Effector CD4-positive, alpha-beta T cell (primary cell): Measurements from ENCODE around the gene MROH7.

Experiments
- DNase-seq: peaks from one replicate; pipeline ENCODE4 v3.0.0-alpha.2; 2020

The MROH7 gene

DNA sequence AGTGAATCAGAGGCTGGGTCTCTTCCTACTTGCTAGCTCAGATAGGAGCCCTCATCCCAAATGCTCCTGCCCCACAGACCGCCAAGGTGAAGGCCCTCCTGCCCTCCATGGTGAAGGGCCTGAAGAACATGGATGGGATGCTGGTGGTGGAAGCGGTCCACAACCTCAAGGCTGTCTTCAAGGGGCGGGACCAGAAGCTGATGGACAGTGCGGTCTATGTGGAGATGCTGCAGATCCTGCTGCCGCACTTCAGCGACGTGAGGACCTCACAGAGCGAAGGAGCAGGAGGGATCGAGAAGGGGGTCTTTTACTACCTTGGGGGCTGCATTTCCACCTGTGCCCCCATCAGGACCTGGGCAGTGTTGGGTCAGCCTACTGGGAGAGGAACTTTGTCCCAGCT lies 59.5 kb downstream of the MROH7 start:
- DNase-seq, result no peak

DNA sequence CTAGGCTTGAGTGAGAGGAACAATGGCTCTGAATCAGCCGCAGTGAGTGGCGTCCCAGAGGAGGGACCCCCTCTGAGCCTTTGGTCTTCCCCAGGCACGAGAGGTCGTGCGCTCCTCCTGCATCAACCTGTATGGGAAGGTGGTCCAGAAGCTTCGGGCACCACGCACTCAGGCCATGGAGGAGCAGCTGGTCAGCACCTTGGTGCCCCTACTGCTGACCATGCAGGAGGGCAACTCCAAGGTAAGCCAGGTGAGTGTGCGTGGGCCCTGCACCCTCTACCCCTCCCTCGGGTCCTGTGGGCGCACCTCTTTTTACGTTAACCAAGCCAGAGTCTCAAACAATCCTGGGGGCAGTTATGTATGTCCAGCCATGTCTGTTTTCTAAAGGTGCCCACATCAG lies 60.4 kb downstream of the MROH7 start:
- no peak for DNase-seq

DNA sequence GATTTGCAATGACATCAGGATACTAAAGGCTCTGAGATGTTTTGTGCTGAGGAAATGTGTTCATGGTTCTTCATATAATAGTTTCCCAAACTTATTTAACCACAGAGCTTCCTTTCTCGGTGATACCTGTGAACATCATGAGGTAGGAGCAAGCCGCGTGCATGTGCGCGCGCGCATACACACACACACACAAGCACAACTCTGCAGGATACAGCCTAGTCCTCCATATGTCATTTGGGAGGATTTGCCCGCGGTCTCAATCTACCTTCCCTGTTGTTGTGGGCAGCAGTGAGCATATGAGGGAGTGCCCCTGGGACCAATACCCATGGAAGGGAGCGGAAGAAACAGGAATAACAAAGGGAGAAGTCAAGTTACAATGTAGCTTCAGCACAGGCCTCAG lies 61.9 kb downstream of the MROH7 start:
- DNase-seq, result no peak

DNA sequence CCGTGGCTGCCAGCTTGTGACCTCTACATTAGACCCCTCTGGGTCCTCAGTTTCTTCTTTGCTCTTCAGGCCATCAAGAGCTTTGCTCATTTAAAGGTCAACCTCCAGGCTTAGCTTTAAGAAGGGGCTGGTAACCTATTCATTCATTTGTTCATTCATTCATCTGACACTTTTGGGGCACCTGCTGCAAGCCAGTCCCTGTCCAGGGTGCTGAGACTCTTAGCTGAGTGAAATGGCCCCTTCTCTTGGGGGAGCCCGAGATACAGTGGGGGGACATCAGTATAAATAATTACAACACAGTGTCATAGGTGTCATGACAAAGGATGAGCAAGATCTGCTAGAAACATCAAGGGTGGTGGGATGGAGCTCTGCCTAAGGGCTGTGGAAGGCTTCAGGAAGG lies 63.6 kb downstream of the MROH7 start:
- DNase-seq, result no peak

DNA sequence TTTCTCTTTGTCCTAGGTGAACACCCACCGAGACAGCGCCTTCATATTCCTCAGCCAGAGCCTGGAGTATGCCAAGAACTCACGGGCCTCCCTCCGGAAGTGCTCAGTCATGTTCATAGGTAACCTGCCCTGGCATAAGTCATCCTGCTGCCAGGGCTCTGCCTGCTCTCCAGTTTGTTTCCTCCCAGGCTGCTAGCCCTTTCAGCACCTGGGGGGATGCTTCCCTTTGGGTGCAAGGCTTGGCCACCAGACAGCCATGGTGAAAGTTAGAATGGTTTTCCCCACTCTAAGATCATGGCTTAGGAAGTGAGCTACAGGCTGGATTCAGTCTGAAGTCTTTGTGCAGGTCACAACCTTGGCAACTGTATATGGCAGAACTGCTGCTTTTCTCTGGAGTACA lies 64.8 kb downstream of the MROH7 start:
- no peak for DNase-seq

DNA sequence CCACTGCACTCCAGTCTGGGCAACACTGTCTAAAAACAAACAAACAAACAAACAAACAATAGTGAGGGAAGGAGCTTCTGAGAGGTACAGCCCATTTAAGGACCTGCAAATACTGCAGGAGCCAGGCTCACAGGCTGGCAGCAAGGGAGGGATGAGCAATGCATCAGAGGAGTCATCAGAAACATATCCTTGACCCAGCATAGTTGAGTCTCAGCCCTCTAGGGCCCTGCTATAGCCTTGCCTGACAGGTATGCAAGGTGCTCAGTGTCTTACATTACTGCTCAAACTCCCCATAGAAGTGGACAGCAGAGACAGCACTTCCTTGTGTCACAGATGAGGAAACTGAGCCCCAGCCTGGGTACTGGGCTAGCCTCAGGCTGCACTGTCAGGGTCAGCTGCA lies 66.8 kb downstream of the MROH7 start:
- DNase-seq, result no peak

DNA sequence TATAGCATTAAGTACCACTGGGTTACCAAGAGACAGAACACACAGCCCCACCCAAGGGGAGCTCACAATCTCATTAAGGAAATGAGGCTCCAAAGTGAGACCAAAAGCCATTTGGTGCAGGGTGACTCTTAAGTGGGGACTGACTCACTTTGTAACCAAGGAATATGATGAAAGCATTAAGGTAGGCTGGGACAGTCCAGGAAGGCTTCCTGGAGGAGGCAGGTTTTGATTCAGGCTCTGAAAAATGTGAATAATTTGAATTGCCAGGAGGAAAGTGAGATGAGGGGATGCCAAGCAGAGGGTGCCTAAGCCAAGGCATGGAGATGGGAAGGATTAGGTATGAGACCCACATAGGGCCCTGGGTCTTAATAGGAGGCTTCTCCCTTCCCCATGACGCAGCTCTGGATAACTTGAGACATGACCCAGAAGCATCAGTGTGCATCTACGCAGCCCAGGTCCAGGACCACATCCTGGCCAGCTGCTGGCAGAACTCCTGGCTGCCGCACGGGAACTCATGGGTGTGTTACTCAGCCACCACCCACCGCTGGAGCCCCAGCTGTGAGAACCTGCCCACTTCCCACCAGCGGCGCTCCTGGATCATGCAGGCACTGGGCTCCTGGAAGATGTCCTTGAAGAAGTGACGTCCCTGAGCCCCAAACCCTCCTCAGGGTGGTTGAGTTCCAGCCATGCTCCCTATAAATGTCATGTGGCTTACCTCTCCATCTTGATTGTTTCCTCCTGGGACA lies 68.1 kb downstream of the MROH7 start:
- no peak for DNase-seq

DNA sequence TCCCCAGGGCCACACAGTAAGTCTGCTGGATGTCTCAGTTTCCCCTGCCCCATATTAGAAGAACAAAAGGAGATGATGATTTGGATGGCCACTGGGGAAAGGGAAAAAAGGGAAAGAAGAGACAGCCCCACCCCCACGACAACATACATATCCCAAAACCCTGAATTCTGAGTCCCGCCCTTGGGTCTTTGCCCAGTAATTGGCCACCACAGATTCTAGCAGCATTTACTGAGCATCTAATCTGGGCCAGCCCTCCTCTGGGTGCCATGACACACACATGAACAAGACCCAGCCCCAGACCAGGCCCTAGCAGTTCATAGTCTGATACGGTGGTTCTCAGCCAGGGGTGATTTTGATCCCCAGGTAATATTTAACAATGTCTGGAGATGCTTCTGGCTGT lies 68.8 kb downstream of the MROH7 start:
- no peak for DNase-seq

DNA sequence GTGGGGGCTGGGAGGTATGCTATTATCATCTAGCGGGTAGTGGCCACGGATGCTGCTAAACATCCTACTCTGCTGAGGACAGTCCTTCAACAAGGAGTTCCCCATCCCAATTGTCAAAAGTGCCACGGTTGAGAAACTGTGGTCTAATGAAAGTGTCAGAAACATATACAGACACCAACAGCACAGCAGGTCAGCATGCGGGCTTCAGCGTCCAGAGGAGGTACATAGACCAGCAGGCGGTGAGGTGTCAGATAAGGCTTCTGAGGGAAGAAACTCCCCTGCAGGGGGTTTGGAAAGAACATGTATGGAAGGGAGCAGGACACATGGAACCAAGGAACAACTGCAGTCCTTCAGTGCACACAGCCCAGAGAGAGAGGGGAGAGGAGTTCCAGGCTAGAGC lies 69.3 kb downstream of the MROH7 start:
- DNase-seq, result no peak

DNA sequence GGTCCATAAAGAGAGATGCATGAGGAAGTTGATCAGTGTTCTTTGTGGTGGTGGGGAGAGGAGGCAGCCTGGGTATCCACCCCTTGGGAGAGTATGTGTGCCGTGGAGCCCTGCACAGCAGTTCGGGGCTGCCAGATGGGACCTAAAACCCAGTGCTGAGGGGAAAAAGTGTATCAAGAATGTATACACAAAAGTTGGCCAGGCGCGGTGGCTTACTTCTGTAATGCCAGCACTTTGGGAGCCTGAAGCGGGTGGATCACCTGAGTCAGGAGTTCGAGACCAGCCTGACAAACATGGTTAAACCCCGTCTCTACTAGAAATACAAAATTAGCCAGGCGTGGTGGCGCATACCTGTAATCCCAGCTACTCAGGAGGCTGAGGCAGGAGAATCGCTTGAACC lies 70.0 kb downstream of the MROH7 start:
- DNase-seq, result no peak

DNA sequence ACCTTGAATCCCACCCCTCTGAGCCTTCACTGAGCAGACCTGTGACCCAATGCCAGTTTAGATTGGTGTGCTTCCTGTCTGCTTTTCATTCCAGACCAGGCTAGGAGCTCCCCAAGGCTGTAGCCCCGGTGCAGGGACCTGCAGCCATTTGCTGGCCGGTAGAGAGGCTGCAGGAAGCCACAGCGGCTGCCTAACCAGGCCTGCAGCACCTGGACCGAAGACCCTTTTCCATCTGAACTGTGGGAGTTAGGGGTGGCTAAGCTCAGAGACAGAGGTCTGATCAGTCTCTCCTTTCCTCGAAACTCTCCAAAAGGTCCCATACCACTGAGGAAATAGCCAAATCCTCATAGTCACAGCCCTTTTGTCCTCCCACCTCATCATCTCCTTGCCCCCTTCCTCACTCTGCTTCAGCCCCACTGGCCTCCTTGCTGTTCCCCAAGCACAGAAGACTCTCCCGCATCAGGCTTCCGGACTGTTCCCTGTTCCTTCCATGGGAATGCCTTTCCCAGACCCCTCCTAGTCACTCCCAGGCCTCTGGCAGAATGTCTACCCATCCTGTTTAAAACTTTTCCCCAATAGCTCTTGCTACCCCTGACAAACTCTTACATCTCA lies 73.4 kb downstream of the MROH7 start:
- no peak for DNase-seq

DNA sequence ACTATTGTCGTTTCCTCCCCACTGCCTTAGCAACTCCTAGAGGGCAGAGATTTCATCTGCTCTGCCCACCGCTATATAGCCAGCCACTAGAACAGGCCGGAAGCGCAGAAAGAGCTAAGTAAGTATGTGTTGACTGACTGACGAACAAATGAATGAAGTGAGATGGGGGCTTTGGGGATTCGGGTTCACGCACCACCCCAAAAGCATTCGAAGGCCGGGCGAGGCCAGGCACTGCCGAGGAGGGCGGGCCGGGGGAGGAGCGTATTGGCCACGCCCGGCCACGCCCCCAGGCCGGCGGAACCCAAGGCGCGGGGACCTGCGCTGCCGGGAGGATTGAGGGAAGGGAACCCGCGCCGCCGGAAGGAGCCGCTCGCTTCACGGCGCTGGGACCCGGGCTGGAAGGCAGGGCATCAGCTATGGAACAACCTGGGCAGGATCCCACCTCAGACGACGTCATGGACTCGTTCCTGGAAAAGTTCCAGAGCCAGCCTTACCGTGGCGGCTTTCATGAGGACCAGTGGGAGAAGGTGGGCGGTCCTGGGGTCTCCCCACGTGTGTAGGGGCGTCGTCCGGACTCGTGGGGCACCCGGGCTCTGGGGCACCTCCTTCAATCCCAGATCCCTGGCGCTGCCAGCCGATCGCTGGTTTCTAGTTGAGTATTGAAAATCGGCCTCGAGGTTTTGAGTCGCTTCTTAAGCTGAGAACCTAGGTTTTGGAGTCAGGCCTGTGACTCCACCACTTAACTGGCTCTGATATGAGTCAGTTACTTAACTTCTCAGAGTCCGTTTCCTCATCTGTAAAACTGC lies 74.1 kb downstream of the MROH7 start, which contains the start of gene TTC4:
Gene TTC4, plus strand, starts transcription at position 369 of the 806 bp plus-strand sequence. Its CDS starts 48 bp downstream, at position 417.
- peak; percentile 75 for DNase-seq

DNA sequence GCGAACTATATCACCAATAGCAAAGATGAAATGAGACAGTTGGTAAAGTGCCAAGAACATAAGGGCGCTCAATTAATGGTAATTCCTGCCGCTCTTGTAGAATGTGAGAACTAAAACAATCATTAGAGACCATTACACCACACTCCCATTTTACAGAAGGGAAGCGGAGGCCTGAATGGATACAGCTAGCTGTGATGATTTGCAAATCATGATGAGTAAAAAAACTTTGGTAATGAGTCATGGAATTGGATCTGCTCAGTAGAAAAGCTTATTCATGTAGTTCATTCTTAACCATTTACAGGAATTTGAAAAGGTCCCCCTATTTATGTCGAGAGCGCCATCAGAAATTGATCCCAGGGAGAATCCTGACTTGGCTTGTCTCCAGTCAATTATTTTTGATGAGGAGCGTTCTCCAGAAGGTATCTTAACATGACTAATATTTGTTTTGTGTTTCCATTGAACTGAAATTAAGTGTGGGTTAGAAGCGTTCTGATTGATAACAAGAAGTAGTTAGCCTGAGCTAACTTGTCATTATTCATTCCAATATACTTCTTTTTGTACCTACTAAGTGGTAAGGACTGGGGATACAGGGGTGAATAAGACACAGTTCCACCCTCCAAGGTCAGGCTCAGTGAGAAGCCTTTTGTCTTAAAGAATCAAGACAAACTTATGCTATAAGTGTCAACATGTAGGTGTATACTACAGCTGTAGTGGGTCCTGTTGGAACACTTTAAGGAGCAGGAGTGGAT lies 74.9 kb downstream of the MROH7 start:
- DNase-seq, result no peak

DNA sequence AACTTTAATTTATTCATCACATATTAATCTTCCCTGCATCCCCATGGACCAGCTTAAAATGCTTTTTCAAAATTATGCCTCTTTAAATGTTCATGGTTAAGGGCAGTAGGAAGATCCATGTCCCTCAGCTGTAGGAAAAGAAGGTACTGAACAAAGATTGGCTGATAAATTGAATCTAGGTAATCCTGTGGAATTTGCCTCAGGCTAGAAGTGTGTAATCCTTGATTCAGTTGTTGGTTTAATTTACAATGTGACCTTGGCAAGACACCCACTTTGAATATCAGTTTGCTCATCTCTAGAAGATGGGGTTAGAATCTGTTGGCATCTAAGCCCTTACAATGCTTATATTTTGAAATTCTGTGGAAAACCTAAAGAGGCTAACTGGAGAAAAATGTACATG lies 80.1 kb downstream of the MROH7 start:
- no peak for DNase-seq

DNA sequence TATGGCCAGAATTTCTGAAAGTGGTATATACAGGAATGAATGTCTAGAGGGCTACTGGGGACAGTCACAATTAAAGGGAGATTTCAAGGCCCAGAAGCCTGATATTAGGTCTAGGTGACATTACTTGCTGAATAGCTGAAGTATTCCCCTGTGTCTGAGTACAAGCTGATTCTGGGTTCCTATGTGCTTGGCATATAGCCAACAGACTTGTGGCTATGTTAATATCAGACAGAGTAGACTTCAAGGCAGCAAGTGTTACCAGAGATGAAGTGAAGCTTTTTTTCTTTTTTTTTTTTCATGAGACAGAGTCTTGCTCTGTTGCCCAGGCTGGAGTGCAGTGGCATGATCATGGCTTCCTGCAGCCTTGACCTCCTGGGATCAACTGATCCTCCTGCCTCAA lies 82.4 kb downstream of the MROH7 start:
- DNase-seq, result no peak

DNA sequence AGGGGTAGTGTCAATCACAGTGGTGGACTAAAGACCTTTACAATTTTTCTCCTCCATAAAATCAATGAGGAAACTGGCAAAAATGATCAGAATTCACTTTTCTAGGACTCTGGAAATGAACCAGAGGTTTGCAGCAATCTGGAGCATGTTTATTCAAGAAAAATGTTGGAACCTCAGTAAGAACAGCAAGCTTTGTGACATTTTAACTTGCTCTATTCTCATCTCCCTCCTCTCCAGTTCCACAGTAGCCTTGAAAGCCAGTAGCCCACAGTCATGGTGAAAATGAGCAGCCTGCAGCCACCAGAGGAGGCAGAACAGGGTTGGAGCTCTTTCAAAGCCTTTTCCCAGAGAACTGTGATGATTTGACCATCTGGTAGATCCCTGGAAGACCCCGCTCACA lies 83.2 kb downstream of the MROH7 start:
- DNase-seq, result no peak

DNA sequence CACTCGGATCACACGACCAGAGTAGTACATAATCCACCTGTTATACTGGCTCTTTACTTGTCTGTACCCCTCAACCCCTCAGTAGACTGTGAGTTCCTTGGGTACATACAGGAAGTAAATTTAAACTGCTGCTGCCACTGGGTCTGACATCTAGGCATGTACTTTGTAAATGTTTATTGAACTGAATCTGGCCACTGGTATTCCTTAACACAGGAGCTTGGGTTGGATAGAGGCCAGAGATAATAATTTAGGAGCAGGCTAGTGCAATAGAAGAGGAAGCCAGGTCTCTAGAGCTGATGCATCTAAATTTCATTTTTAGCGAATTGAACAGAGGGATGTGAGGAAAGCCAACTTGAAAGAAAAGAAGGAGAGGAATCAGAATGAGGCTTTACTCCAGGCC lies 86.4 kb downstream of the MROH7 start:
- no peak for DNase-seq

DNA sequence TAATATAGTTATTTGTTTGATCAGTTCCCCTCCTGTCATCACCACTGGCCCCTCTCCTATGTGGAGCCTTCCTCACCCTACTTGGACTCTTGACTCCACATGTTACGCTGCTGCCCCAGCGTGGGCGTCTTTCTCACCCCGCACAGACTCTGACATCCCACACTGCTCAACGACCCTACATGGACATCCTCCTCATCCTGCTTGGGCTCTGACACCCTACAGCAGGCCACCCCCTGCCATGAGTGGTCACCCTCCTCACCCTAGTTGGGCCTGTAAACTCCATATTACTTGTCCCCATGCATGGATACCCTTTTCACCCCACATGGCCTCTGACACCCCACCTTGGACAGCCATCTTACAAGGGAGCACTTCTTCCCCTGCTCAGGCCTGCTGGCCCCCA lies 95.1 kb downstream of the MROH7 start:
- no peak for DNase-seq

DNA sequence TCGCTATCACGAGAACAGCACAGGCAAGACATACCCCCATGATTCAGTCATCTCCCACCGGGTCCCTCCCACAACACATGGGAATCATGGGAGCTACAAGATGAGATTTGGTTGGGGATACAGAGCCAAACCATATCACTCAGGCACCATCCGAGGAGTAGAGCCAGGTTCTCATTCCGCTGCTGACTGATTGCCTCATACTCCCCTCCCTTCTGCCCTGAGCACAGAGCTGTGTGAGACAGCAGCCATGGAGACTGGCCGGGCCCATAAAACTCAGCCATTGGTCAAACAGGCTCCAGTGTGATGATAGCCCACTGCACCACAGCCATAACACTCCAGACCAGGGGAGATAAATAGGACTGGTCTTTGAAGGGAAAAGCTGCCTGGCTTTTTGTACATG lies 96.7 kb downstream of the MROH7 start:
- DNase-seq, result no peak

DNA sequence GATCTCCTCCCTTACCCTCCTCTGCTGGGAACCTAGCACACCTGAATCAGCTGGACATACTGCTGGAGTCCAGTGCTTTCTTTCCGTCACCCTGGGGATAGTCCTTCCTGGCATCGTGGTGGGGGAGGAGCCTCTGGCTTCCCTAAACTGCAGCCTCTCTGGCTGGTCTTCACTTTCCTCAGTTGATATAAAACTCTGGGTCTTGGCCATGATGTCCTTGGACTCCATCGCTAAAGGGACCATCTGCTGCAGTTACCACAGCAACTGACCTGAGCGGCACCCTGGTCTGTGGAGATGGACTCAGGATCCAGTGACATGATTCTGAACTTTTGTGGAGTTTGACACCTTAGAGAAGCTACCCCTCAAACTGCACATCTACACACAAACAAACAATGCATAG lies 99.9 kb downstream of the MROH7 start:
- DNase-seq, result no peak

DNA sequence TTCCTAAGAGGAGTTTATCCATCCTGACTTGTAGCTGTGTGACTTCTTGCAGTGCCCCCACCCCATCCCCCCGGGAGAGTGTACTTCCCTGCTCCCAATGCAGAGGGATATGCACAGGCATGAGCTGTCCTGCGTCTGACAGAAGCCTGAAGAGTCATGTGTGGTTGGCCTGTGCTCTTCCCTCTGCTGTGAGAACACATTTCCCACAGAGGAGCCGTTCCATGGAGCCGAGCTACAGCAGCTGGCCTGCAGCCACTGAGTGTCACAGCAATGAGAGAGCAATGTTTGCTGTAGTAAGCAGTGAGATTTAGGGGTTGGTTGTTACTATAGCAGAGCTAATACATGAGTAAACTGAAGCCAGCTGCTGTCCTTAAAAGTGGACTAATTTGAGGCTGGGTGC lies 100.7 kb downstream of the MROH7 start:
- no peak for DNase-seq

DNA sequence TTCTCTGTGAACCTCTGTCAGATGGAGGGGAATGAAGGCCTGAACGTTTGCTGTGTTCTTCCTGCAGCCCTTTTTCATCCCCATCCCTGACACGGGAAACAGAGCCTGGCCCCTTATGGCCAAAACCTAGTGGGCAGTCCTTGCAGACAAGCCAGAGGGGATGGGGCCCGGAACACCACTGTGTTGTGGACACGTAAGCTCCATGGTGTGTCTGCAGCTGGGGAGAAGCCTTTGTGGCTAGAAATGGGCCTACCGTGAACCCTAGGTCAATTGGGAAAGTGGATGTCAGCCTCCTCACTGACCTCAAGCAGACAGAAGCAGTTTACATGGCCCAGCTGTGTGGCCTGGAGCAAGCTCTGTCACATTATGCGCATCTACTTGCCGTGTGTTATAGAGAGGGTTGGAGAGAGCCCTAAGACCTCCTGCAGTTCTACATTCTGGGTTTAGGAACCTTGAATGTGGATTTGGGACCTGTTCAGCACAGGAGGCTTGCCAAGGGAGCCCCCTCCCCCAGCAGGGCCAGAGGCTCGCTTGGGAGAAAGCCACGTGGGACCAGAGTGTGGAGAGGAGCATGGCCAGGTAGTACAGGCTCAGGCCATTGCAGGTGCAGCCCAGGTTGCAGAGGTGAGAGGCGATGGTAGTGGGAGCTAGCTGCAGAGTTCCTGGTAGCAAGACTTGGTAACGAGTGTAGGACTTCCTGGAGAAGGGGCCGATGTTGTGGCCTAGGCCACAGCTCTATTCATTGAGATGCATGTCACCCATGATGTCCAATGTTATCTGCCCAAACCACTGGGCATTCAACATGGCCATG lies 102.0 kb downstream of the MROH7 start:
- no peak for DNase-seq
